Eye (tissue), 1 donor: Measurements from ENCODE around the gene STAT3.
"Not testable (repeated sequence)": the region's sequence is repeated elsewhere in the genome, so short reads cannot be mapped to it uniquely, and the experiment has no call there.

Experiments used
- DNase-seq: peaks from one replicate; pipeline ENCODE4 v3.0.0-alpha.2; 2015

Gene STAT3

GRCh38 chr17:42408061-42408460, 19.8 kb upstream of the STAT3 start:
- no peak for DNase-seq

- DNase-seq, result peak; percentile 57
Observed at GRCh38 chr17:42407289-42407836, 19.1 kb upstream of the STAT3 start.

GRCh38 chr17:42406615-42407288, 18.5 kb upstream of the STAT3 start:
- DNase-seq, result no peak

GRCh38 chr17:42405963-42406495, 17.8 kb upstream of the STAT3 start:
- peak; percentile 91 for DNase-seq

- no peak for DNase-seq
Observed at GRCh38 chr17:42405076-42405475, 16.8 kb upstream of the STAT3 start.

- no peak for DNase-seq
Observed at GRCh38 chr17:42404326-42405055, 16.2 kb upstream of the STAT3 start.

- no peak for DNase-seq
Observed at GRCh38 chr17:42403150-42403549, 14.9 kb upstream of the STAT3 start.

- DNase-seq, result no peak
Observed at GRCh38 chr17:42402117-42402516, 13.9 kb upstream of the STAT3 start.

GRCh38 chr17:42400844-42401375, 12.7 kb upstream of the STAT3 start:
- DNase-seq, result not testable (repeated sequence)

GRCh38 chr17:42399948-42400843, 12.0 kb upstream of the STAT3 start:
- DNase-seq, result no peak

- no peak for DNase-seq
Observed at GRCh38 chr17:42399121-42399520, 10.9 kb upstream of the STAT3 start.

GRCh38 chr17:42395601-42396000, 7.4 kb upstream of the STAT3 start:
- not testable (repeated sequence) for DNase-seq

GRCh38 chr17:42394838-42395237, 6.6 kb upstream of the STAT3 start:
- DNase-seq, result no peak

GRCh38 chr17:42392692-42393415, 4.6 kb upstream of the STAT3 start:
- no peak for DNase-seq

- not testable (repeated sequence) for DNase-seq
Observed at GRCh38 chr17:42391439-42391838, 3.2 kb upstream of the STAT3 start.

- no peak for DNase-seq
Observed at GRCh38 chr17:42389899-42390298, 1.7 kb upstream of the STAT3 start.

GRCh38 chr17:42389135-42389417, 834 bp upstream of the STAT3 start:
- DNase-seq, result no peak

- DNase-seq, result no peak
Observed at GRCh38 chr17:42387661-42388380, 421 bp downstream of the STAT3 start.

- peak; percentile 62 for DNase-seq
Observed at GRCh38 chr17:42386777-42387657, 1.2 kb downstream of the STAT3 start.

GRCh38 chr17:42381898-42382297, 6.3 kb downstream of the STAT3 start:
- no peak for DNase-seq
